Measurements from ENCODE around the gene MET. TPM values are rescaled to one million over a fixed set of nuclear protein-coding genes. Genes with fewer than 3 reads are reported as not detected.
"Not testable (repeated sequence)": the region's sequence is repeated elsewhere in the genome, so short reads cannot be mapped to it uniquely, and the experiment has no call there.

The MET gene
- total RNA-seq, 2 experiments from 2014 or later = 0.58 to 0.72 TPM

GRCh38 chr7:116821647-116822046 is 149.7 kb downstream of the MET start:
- DNase-seq, H3K36me3 Mint-ChIP-seq, H3K9me3 Mint-ChIP-seq, H3K27ac Mint-ChIP-seq, H3K4me1 Mint-ChIP-seq, H3K4me3 Mint-ChIP-seq: not testable (repeated sequence)
- H3K27me3 Mint-ChIP-seq = peaks cover 13% of the 10 kb centered on the region

- Mint-ChIP-seq H3K4me1 (peaks cover 2% of the 10 kb centered on the region), H3K27ac (no peak overlapping the region), H3K4me3 (no peak overlapping the region), H3K9me3 (peaks cover 6% of the 10 kb centered on the region), H3K36me3 (no peaks in the 10 kb centered on the region), H3K27me3 (peaks cover 16% of the 10 kb centered on the region)
- DNase-seq = no peak
These were observed 152.5 kb downstream of the MET start for GRCh38 chr7:116824449-116824848.

- no peaks in the 10 kb centered on the region for H3K36me3 Mint-ChIP-seq
- peaks cover 4% of the 10 kb centered on the region for H3K9me3 Mint-ChIP-seq
- no peak overlapping the region for H3K4me3 Mint-ChIP-seq
- peaks cover 16% of the 10 kb centered on the region for H3K27me3 Mint-ChIP-seq
- peaks cover 2% of the 10 kb centered on the region for H3K4me1 Mint-ChIP-seq
- no peak overlapping the region for H3K27ac Mint-ChIP-seq
- no peak for DNase-seq
These were observed 156.3 kb downstream of the MET start for GRCh38 chr7:116828281-116828680.

GRCh38 chr7:116829041-116829440 is 157.0 kb downstream of the MET start:
- Mint-ChIP-seq H3K9me3 (peaks cover 4% of the 10 kb centered on the region), H3K4me1 (peaks cover 2% of the 10 kb centered on the region), H3K27ac (no peak overlapping the region), H3K4me3 (no peak overlapping the region), H3K27me3 (peaks cover 13% of the 10 kb centered on the region), H3K36me3 (no peaks in the 10 kb centered on the region)
- DNase-seq = no peak

GRCh38 chr7:116829493-116829892 is 157.5 kb downstream of the MET start:
- H3K4me3 Mint-ChIP-seq = no peak overlapping the region
- H3K36me3 Mint-ChIP-seq = no peaks in the 10 kb centered on the region
- H3K4me1 Mint-ChIP-seq = peaks cover 2% of the 10 kb centered on the region
- peaks cover 3% of the 10 kb centered on the region for H3K9me3 Mint-ChIP-seq
- H3K27me3 Mint-ChIP-seq = peaks cover 11% of the 10 kb centered on the region
- no peak for DNase-seq
- H3K27ac Mint-ChIP-seq = no peak overlapping the region

- no peak for DNase-seq
- Mint-ChIP-seq H3K27ac (no peak overlapping the region), H3K4me3 (no peak overlapping the region), H3K36me3 (no peaks in the 10 kb centered on the region), H3K4me1 (no peaks in the 10 kb centered on the region), H3K27me3 (no peaks in the 10 kb centered on the region), H3K9me3 (no peaks in the 10 kb centered on the region)
These were observed 160.7 kb downstream of the MET start for GRCh38 chr7:116832692-116833091.

GRCh38 chr7:116834815-116835504 is 163.0 kb downstream of the MET start:
- no peak for DNase-seq
- H3K9me3 Mint-ChIP-seq = no peaks in the 10 kb centered on the region
- no peaks in the 10 kb centered on the region for H3K36me3 Mint-ChIP-seq
- H3K4me3 Mint-ChIP-seq = no peak overlapping the region
- H3K27ac Mint-ChIP-seq = no peak overlapping the region
- H3K27me3 Mint-ChIP-seq = no peaks in the 10 kb centered on the region
- no peaks in the 10 kb centered on the region for H3K4me1 Mint-ChIP-seq

- no peaks in the 10 kb centered on the region for H3K4me1 Mint-ChIP-seq
- H3K36me3 Mint-ChIP-seq = no peaks in the 10 kb centered on the region
- no peak for DNase-seq
- peaks cover under 1% of the 10 kb centered on the region for H3K27me3 Mint-ChIP-seq
- no peaks in the 10 kb centered on the region for H3K9me3 Mint-ChIP-seq
- no peak overlapping the region for H3K27ac Mint-ChIP-seq
- H3K4me3 Mint-ChIP-seq = no peak overlapping the region
These were observed 164.1 kb downstream of the MET start for GRCh38 chr7:116836048-116836447.

GRCh38 chr7:116836911-116837310 is 164.9 kb downstream of the MET start:
- Mint-ChIP-seq H3K9me3 (no peaks in the 10 kb centered on the region), H3K36me3 (no peaks in the 10 kb centered on the region), H3K27ac (no peak overlapping the region), H3K27me3 (peaks cover 7% of the 10 kb centered on the region), H3K4me3 (no peak overlapping the region), H3K4me1 (no peaks in the 10 kb centered on the region)
- no peak for DNase-seq

GRCh38 chr7:116837586-116837985 is 165.6 kb downstream of the MET start:
- Mint-ChIP-seq H3K9me3 (no peaks in the 10 kb centered on the region), H3K4me1 (no peaks in the 10 kb centered on the region), H3K27me3 (peaks cover 13% of the 10 kb centered on the region), H3K4me3 (no peak overlapping the region), H3K27ac (no peak overlapping the region), H3K36me3 (no peaks in the 10 kb centered on the region)
- no peak for DNase-seq

GRCh38 chr7:116840256-116840655 is 168.3 kb downstream of the MET start:
- no peaks in the 10 kb centered on the region for H3K36me3 Mint-ChIP-seq
- no peak overlapping the region for H3K4me3 Mint-ChIP-seq
- peaks cover 5% of the 10 kb centered on the region for H3K4me1 Mint-ChIP-seq
- H3K9me3 Mint-ChIP-seq = no peaks in the 10 kb centered on the region
- peaks cover 19% of the 10 kb centered on the region for H3K27me3 Mint-ChIP-seq
- DNase-seq = no peak
- no peak overlapping the region for H3K27ac Mint-ChIP-seq

GRCh38 chr7:116842371-116842770 is 170.4 kb downstream of the MET start:
- H3K9me3 Mint-ChIP-seq = no peaks in the 10 kb centered on the region

GRCh38 chr7:116843378-116843777 is 171.4 kb downstream of the MET start:
- H3K27ac Mint-ChIP-seq = no peak overlapping the region
- peaks cover 5% of the 10 kb centered on the region for H3K4me1 Mint-ChIP-seq
- H3K36me3 Mint-ChIP-seq = no peaks in the 10 kb centered on the region
- peaks cover 22% of the 10 kb centered on the region for H3K27me3 Mint-ChIP-seq
- DNase-seq = no peak
- no peaks in the 10 kb centered on the region for H3K9me3 Mint-ChIP-seq
- H3K4me3 Mint-ChIP-seq = peak overlapping the region; percentile 11

More at GRCh38 chr7:116842371-116842770, 170.4 kb downstream of the MET start:
- Mint-ChIP-seq H3K4me3 (no peak overlapping the region), H3K27ac (no peak overlapping the region), H3K27me3 (peaks cover 21% of the 10 kb centered on the region), H3K36me3 (no peaks in the 10 kb centered on the region), H3K4me1 (peaks cover 5% of the 10 kb centered on the region)
- DNase-seq = no peak
